ENCODE measurements around the gene LCN2. TPM values are rescaled to one million over a fixed set of nuclear protein-coding genes. Genes with fewer than 3 reads are reported as not detected.

Gene LCN2
- total and polyA plus RNA-seq, 10 of the 15 experiments (the other 5 are each of a cell fraction or from before 2014, with no cell fraction given): not detected

- Histone ChIP-seq H3K4me1 (ENCODE audit: control insufficient read depth, insufficient read depth, low read length) (no peaks in the 10 kb centered on the region), H4K20me1 (ENCODE audit: control insufficient read depth, insufficient read depth) (no peaks in the 10 kb centered on the region), H2AFZ (ENCODE audit: control insufficient read depth, low read depth, low read length) (no peak overlapping the region), H3K79me2 (ENCODE audit: control insufficient read depth, insufficient read depth, low read length) (no peaks in the 10 kb centered on the region), H3K4me2 (ENCODE audit: control insufficient read depth, insufficient read depth) (no peak overlapping the region), H3K9ac (ENCODE audit: control insufficient read depth, insufficient read depth, low read length) (no peak overlapping the region), H3K9me3 (replicated peaks; ENCODE audit: control insufficient read depth, insufficient read depth, low read length) (no peaks in the 10 kb centered on the region), H3K27me3 (replicated peaks in 1 of 2; ENCODE audit: control insufficient read depth in 2 of 2, insufficient read depth in 2 of 2, low read length in 1 of 2) (peaks cover 0 to 1% of the 10 kb centered on the region in 2 experiments; a peak in 2 of 4 replicates), H3K36me3 (ENCODE audit: control insufficient read depth in 2 of 2, insufficient read depth in 2 of 2, low read length in 1 of 2) (no peaks in the 10 kb centered on the region), H3K4me3 (no peak overlapping the region), H3K27ac (ENCODE audit: control insufficient read depth, insufficient read depth) (no peak overlapping the region)
- no peak for DNase-seq (ENCODE audit: low read depth, low spot score)
- in situ Hi-C loops (cut with MboI) (no loop called here), intact Hi-C loops (cut with micrococcal nuclease; ENCODE audit: unreplicated experiment) (no loop called here)
- ChIA-PET POLR2A (no interaction called here), SMC1A (ENCODE audit: uncharacterized antibody, unreplicated experiment) (no interaction called here), CTCF (no interaction called here), RAD21 (ENCODE audit: unreplicated experiment) (no interaction called here)
- FAIRE-seq: no peak
- no peak for ATAC-seq
- no TSS peak for BruUV-seq (replicated peaks)
- 35% methylated on average over 22 of the region's 22 CpGs for WGBS (ENCODE audit: insufficient coverage, insufficient replicate concordance, low lambda C conversion rate, missing lambda C conversion rate)
- TF ChIP-seq HCFC1 (IDR thresholded peaks at IDR 0.05; ENCODE audit: low read length) (no peak), IRF3 (IDR thresholded peaks at IDR 0.05) (no peak), MEF2B (IDR thresholded peaks at IDR 0.05; ENCODE audit: partially characterized antibody, poor library complexity, severe bottlenecking) (no peak), RAD21 (IDR thresholded peaks at IDR 0.05; ENCODE audit: insufficient read depth, low read depth, low read length) (no peak), CBFB (IDR thresholded peaks at IDR 0.05; ENCODE audit: low read depth) (no peak), NBN (IDR thresholded peaks at IDR 0.05) (no peak), STAT3 (IDR thresholded peaks at IDR 0.05; ENCODE audit: low read depth, low read length) (no peak), TCF12 (IDR thresholded peaks at IDR 0.05; ENCODE audit: low read depth, low read length) (no peak), BACH1 (IDR thresholded peaks at IDR 0.05; ENCODE audit: borderline replicate concordance) (no peak), MTA3 (IDR thresholded peaks at IDR 0.05; ENCODE audit: borderline replicate concordance, low read length) (no peak), CUX1 (IDR thresholded peaks at IDR 0.05; ENCODE audit: insufficient replicate concordance, low read depth, low read length) (no peak)
- TF ChIP-seq, protein P1, sequence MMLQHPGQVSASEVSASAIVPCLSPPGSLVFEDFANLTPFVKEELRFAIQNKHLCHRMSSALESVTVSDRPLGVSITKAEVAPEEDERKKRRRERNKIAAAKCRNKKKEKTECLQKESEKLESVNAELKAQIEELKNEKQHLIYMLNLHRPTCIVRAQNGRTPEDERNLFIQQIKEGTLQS (IDR thresholded peaks at IDR 0.05; ENCODE audit: borderline replicate concordance, extremely low read depth, low read depth, low read length): no peak
- TF ChIP-seq, protein P2, sequence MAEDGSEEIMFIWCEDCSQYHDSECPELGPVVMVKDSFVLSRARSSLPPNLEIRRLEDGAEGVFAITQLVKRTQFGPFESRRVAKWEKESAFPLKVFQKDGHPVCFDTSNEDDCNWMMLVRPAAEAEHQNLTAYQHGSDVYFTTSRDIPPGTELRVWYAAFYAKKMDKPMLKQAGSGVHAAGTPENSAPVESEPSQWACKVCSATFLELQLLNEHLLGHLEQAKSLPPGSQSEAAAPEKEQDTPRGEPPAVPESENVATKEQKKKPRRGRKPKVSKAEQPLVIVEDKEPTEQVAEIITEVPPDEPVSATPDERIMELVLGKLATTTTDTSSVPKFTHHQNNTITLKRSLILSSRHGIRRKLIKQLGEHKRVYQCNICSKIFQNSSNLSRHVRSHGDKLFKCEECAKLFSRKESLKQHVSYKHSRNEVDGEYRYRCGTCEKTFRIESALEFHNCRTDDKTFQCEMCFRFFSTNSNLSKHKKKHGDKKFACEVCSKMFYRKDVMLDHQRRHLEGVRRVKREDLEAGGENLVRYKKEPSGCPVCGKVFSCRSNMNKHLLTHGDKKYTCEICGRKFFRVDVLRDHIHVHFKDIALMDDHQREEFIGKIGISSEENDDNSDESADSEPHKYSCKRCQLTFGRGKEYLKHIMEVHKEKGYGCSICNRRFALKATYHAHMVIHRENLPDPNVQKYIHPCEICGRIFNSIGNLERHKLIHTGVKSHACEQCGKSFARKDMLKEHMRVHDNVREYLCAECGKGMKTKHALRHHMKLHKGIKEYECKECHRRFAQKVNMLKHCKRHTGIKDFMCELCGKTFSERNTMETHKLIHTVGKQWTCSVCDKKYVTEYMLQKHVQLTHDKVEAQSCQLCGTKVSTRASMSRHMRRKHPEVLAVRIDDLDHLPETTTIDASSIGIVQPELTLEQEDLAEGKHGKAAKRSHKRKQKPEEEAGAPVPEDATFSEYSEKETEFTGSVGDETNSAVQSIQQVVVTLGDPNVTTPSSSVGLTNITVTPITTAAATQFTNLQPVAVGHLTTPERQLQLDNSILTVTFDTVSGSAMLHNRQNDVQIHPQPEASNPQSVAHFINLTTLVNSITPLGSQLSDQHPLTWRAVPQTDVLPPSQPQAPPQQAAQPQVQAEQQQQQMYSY (CRISPR knock-in tag; IDR thresholded peaks at IDR 0.05): no peak
Measured at GRCh38 chr9:128144239-128145181, 4.7 kb upstream of the LCN2 start.

Measured in GM12878 (cell line).